Heart right ventricle (tissue), 16 donors: ENCODE data around the gene AURKAIP1. TPM values are rescaled to one million over a fixed set of nuclear protein-coding genes. Genes with fewer than 3 reads are reported as not detected.
A peak's percentile ranks its signal among the peaks of the same experiment; 100 is the strongest.
"Not testable (repeated sequence)": the region's sequence is repeated elsewhere in the genome, so short reads cannot be mapped to it uniquely, and the experiment has no call there.

Experiments used
- ATAC-seq, 8 donors: fragments of 200-7000 bp; cut with Tn5 transposase; one replicate each; pipeline ENCODE4 v1.9.1; 2020; ENCODE audit warnings: mild to moderate bottlenecking in 8 of 8, moderate library complexity in 8 of 8, moderate number of reproducible peaks in 1 of 8
- DNase-seq, 2 donors: peaks; one replicate each; pipeline ENCODE4 v3.0.0-alpha.2; 2020
- H3K27ac ChIP-seq, 10 donors: fragments of 200-600 bp; sonication (generic) in 2 of 10; one replicate each; pipeline versions ENCODE4 v1.5.0 to v1.8.0; 2020 to 2022; ENCODE audit warnings: mild to moderate bottlenecking in 3 of 10
- H3K27me3 ChIP-seq, 7 donors: fragments of 200-600 bp; one replicate each; pipeline ENCODE4 v1.8.0; 2021 to 2022; ENCODE audit warnings: mild to moderate bottlenecking in 2 of 7
- H3K36me3 ChIP-seq, 9 donors: fragments of 200-600 bp; sonication (generic) in 1 of 9; one replicate each; pipeline versions ENCODE4 v1.5.0 to v1.8.0; 2020 to 2022; ENCODE audit warnings: mild to moderate bottlenecking in 2 of 9
- H3K4me1 ChIP-seq, 9 donors: fragments of 200-600 bp; sonication (generic) in 1 of 9; one replicate each; pipeline versions ENCODE4 v1.5.0 to v1.8.0; 2020 to 2022; ENCODE audit warnings: mild to moderate bottlenecking in 4 of 9
- H3K4me3 ChIP-seq, 10 donors: fragments of 200-600 bp; sonication (generic) in 2 of 10; one replicate each; pipeline versions ENCODE4 v1.5.0 to v1.8.0; 2020 to 2022; ENCODE audit warnings: mild to moderate bottlenecking in 7 of 10, moderate library complexity in 2 of 10
- H3K9me3 ChIP-seq, 11 donors: fragments of 200-600 bp in 10 of 11; sonication (generic) in 2 of 11; one replicate each; pipeline versions ENCODE4 v1.5.0 to v1.8.0; 2013 to 2022; ENCODE audit warnings: mild to moderate bottlenecking in 2 of 11, control low read depth in 1 of 11, moderate library complexity in 1 of 11
- CTCF ChIP-seq, 9 donors: fragments of 200-600 bp; sonication (generic) in 2 of 9; IDR thresholded peaks; one replicate each; pipeline versions ENCODE4 v1.5.0 to v1.8.0; 2021 to 2022; ENCODE audit warnings: antibody characterized with exemption in 9 of 9, mild to moderate bottlenecking in 5 of 9, moderate library complexity in 1 of 9
- WGBS, 2 donors: extraction: QIAGEN DNeasy Blood & Tissue Kit; methylation state at CpG; one replicate each; pipeline ENCODE4 v1.1.7; 2013; ENCODE audit warnings: inconsistent platforms in 1 of 2; 5-methylcytosine and 5-hydroxymethylcytosine counted together
- intact Hi-C, 10 donors: fragments of 100-400 bp; cut with DNase I; formaldehyde crosslinking; loops; one replicate each; pipeline versions ENCODE4 v1.11.1 to v1.14.2; 2022
- polyA plus RNA-seq, 2 donors: library from polyadenylated mRNA; stranded (reverse); fragments of 200-250 nt; gene quantifications; one replicate each; pipeline ENCODE4 v1.2.3, GENCODE V29; 2013
- total RNA-seq, 10 donors: library from RNA; stranded (reverse); fragmentation: NEBNext Ultra II Directional in 3 of 10; extraction: Animal tissue kit (Norgen Biotek cat#: 25700) in 3 of 10; gene quantifications; one replicate each; pipeline versions ENCODE4 v1.2.1 to v1.2.4, GENCODE V29; 2021 to 2023
- donor health status: Arrhythmogenic right ventricular cardiomyopathy.
- donor health status: ischemic (EF 13 %, LVEDD 7.1; RV severe dilation, severe dysfunction).
- donor health status: healthy with polysubstance abuse.
- donor health status: DM: no; HTN: yes; CAD: no.
- donor health status: DM: no; HTN: no; CAD: no.
- donor health status: ischemic (EF 25% LVEDD 6.9; RV normal size, moderate dysfunction).
- donor health status: ischemic (EF 25% LVEDD 5.7; RV mildly dilated, moderate dysfunction).
- donor health status: healthy.
- donor health status: DM: yes; HTN: yes; CAD: no.
- donor health status: Ischemic cardiomyopathy.
- donor health status: ischemic (EF 35%, LVEDD 5.7; RV mildly dilated, moderate dysfunction).
- donor health status: nonischemic (EF 11% LVEDD 7.7; RV severe dilation, severe dysfunction).
- donor health status: DM: yes; HTN: yes; CAD: no.
- donor health status: PGD.
- donor health status: ischemic (EF 29% LVEDD 5.4; RV normal size, mild dysfunction).
- donor health status: nonischemic (EF 23%, LVEDD 6.1; RV moderate dilation, normal function).

AURKAIP1 gene
- total and polyA plus RNA-seq, 12 donors = 176 to 528 (median 196) TPM

- intact Hi-C loops = no loop called here
- ATAC-seq = no peak
- no peak overlapping the region for H3K27ac ChIP-seq
- no peak for TF ChIP-seq CTCF (IDR thresholded peaks at IDR 0.05)
- H3K4me1 ChIP-seq = peaks cover 0 to 10% (median 3%) of the 10 kb centered on the region in 9 donors
- no peak for DNase-seq
- H3K4me3 ChIP-seq = no peak overlapping the region
- WGBS, 2 donors = 64 to 74% methylated on average over 13 of the region's 13 CpGs
- no peaks in the 10 kb centered on the region for H3K36me3 ChIP-seq
- H3K9me3 ChIP-seq = peaks cover 0 to 10% (median 0%) of the 10 kb centered on the region in 11 donors
- H3K27me3 ChIP-seq = peaks cover 0 to 2% (median 0%) of the 10 kb centered on the region in 7 donors
Observed at GRCh38 chr1:1415751-1416150, 40.7 kb upstream of the AURKAIP1 start.

GRCh38 chr1:1412311-1412902 is 37.4 kb upstream of the AURKAIP1 start:
- H3K9me3 ChIP-seq, H3K36me3 ChIP-seq, intact Hi-C loops, H3K27ac ChIP-seq, DNase-seq, H3K27me3 ChIP-seq, ATAC-seq, H3K4me3 ChIP-seq: not testable (repeated sequence)
- 96 to 98% methylated on average over 11 of the region's 11 CpGs for WGBS, 2 donors
- H3K4me1 ChIP-seq = peaks cover 0 to 21% (median 16%) of the 10 kb centered on the region in 9 donors

GRCh38 chr1:1411626-1412025 is 36.6 kb upstream of the AURKAIP1 start:
- Histone ChIP-seq H3K4me1 (peaks cover 0 to 22% (median 17%) of the 10 kb centered on the region in 9 donors), H3K27ac (no peak overlapping the region), H3K4me3 (no peak overlapping the region), H3K36me3 (no peaks in the 10 kb centered on the region), H3K9me3 (peaks cover 0 to 10% (median 0%) of the 10 kb centered on the region in 11 donors), H3K27me3 (no peaks in the 10 kb centered on the region)
- ATAC-seq = no peak
- TF ChIP-seq CTCF (IDR thresholded peaks at IDR 0.05) = no peak
- 89 to 94% methylated on average over 11 to 13 of the region's 13 CpGs for WGBS, 2 donors
- no peak for DNase-seq
- intact Hi-C loops = no loop called here

GRCh38 chr1:1410238-1410637 is 35.2 kb upstream of the AURKAIP1 start:
- Histone ChIP-seq H3K4me1 (peaks cover 0 to 36% (median 31%) of the 10 kb centered on the region in 9 donors), H3K36me3 (peaks cover 0 to 11% (median 5%) of the 10 kb centered on the region in 9 donors)
- intact Hi-C loops, ATAC-seq, DNase-seq, H3K27me3 ChIP-seq, H3K27ac ChIP-seq, H3K9me3 ChIP-seq, H3K4me3 ChIP-seq: not testable (repeated sequence)
- 58 to 68% methylated on average over 8 of the region's 8 CpGs for WGBS, 2 donors

GRCh38 chr1:1407636-1408318 is 32.8 kb upstream of the AURKAIP1 start:
- no peak for DNase-seq
- intact Hi-C loops = loop anchor here in 4 of 10 donors (1.0 to 10.0 kb wide), 4 partner anchors 27 to 97 kb away; partner anchors contain the start of genes AURKAIP1 (in 1 of the 4) and VWA1 (in 1 of the 4)
- WGBS, 2 donors = 9 to 10% methylated on average over 40 to 41 of the region's 41 CpGs

More at GRCh38 chr1:1407636-1408318, 32.8 kb upstream of the AURKAIP1 start:
- no peak for TF ChIP-seq CTCF (IDR thresholded peaks at IDR 0.05)
- no peaks in the 10 kb centered on the region for H3K27me3 ChIP-seq
- H3K27ac ChIP-seq = peak overlapping the region; percentile 70 to 94 (median 88)
- peaks cover 0 to 46% (median 32%) of the 10 kb centered on the region in 9 donors for H3K4me1 ChIP-seq
- peaks cover 0 to 36% (median 29%) of the 10 kb centered on the region in 9 donors for H3K36me3 ChIP-seq
- H3K4me3 ChIP-seq = peak overlapping the region; percentile 69 to 99 (median 93)
- peaks cover 0 to 7% (median 0%) of the 10 kb centered on the region in 11 donors for H3K9me3 ChIP-seq
- peak in 1 of 8 donors; percentile 9 for ATAC-seq
